Astrocyte (in vitro differentiated cells and primary cell): Measurements from ENCODE around the gene MCUB. TPM values are rescaled to one million over a fixed set of nuclear protein-coding genes. Genes with fewer than 3 reads are reported as not detected.
A peak's percentile ranks its signal among the peaks of the same experiment; 100 is the strongest.

Experiments used
- DNase-seq: peaks from one replicate; pipeline ENCODE4 v3.0.0-alpha.2; 2010; ENCODE audit warnings: low read depth
- FAIRE-seq: peaks from 2 replicates; lab custom pipeline; 2011; peaks lifted over from hg19 to GRCh38; lab: Jason Lieb, UNC
- H2AFZ ChIP-seq: 2 replicates; pipeline ENCODE4 v1.6.0; 2012; ENCODE audit warnings: low read depth, low read length, inconsistent platforms
- H3K27ac ChIP-seq: 2 replicates; pipeline ENCODE4 v1.5.1; 2011; ENCODE audit warnings: low read depth, low read length, inconsistent platforms
- H3K27me3 ChIP-seq: 2 replicates; pipeline ENCODE4 v1.6.0; 2011; ENCODE audit warnings: low read length, inconsistent platforms; ENCODE audit not compliant: insufficient read depth
- H3K36me3 ChIP-seq: 2 replicates; pipeline ENCODE4 v1.5.1; 2011; ENCODE audit warnings: low read length, inconsistent platforms; ENCODE audit not compliant: insufficient read depth
- H3K4me1 ChIP-seq: 2 replicates; pipeline ENCODE4 v1.5.1; 2011; ENCODE audit warnings: low read length, inconsistent platforms; ENCODE audit not compliant: insufficient read depth
- H3K4me2 ChIP-seq: 2 replicates; pipeline ENCODE4 v1.6.0; 2012; ENCODE audit warnings: low read length, inconsistent platforms
- H3K4me3 ChIP-seq: 2 replicates; pipeline ENCODE4 v1.5.1; 2011; ENCODE audit warnings: low read depth, mild to moderate bottlenecking, low read length, inconsistent platforms; ENCODE audit not compliant: insufficient read depth
- H3K79me2 ChIP-seq: 2 replicates; pipeline ENCODE4 v1.6.0; 2012; ENCODE audit warnings: mild to moderate bottlenecking, low read length, inconsistent platforms; ENCODE audit not compliant: insufficient read depth
- H3K9ac ChIP-seq: 2 replicates; pipeline ENCODE4 v1.6.0; 2012; ENCODE audit warnings: mild to moderate bottlenecking, low read length, inconsistent platforms
- H3K9me3 ChIP-seq: 2 replicates; pipeline ENCODE4 v1.5.1; 2012; ENCODE audit warnings: low read depth, mild to moderate bottlenecking, low read length, inconsistent platforms; ENCODE audit not compliant: insufficient read depth
- H4K20me1 ChIP-seq: 2 replicates; pipeline ENCODE4 v1.6.0; 2012; ENCODE audit warnings: low read length, inconsistent platforms; ENCODE audit not compliant: insufficient read depth
- H3K27ac Mint-ChIP-seq: one replicate; pipeline ENCODE4 v1.8.0; 2021; ENCODE audit warnings: mild to moderate bottlenecking, mixed read lengths; ENCODE audit not compliant: unreplicated experiment
- H3K27me3 Mint-ChIP-seq: one replicate; pipeline ENCODE4 v1.8.0; 2021; ENCODE audit warnings: low read depth, mixed read lengths; ENCODE audit not compliant: unreplicated experiment
- H3K36me3 Mint-ChIP-seq: one replicate; pipeline ENCODE4 v1.8.0; 2021; ENCODE audit warnings: low read depth, mixed read lengths; ENCODE audit not compliant: unreplicated experiment
- H3K4me1 Mint-ChIP-seq: one replicate; pipeline ENCODE4 v1.8.0; 2021; ENCODE audit warnings: low read depth, mixed read lengths; ENCODE audit not compliant: unreplicated experiment
- H3K4me3 Mint-ChIP-seq: one replicate; pipeline ENCODE4 v1.8.0; 2021; ENCODE audit warnings: mild to moderate bottlenecking, moderate library complexity, mixed read lengths; ENCODE audit not compliant: unreplicated experiment
- H3K9me3 Mint-ChIP-seq: one replicate; pipeline ENCODE4 v1.8.0; 2021; ENCODE audit warnings: mild to moderate bottlenecking, mixed read lengths; ENCODE audit not compliant: unreplicated experiment
- CTCF ChIP-seq: IDR thresholded peaks from 2 replicates; pipeline ENCODE4 v1.5.1; 2011; ENCODE audit warnings: low read depth, mild to moderate bottlenecking, inconsistent platforms, low read length, moderate library complexity; ENCODE audit not compliant: insufficient read depth
- EZH2 ChIP-seq: IDR thresholded peaks from 2 replicates; pipeline ENCODE4 v1.6.1; 2012; ENCODE audit warnings: mild to moderate bottlenecking, low read length, inconsistent platforms; ENCODE audit not compliant: insufficient read depth
- total RNA-seq: library from RNA; stranded (reverse); gene quantifications from 2 replicates; pipeline ENCODE4 v1.2.1, GENCODE V29; 2021

MCUB gene
- total RNA-seq, 1 donor from 2014 or later: 12.6 TPM

GRCh38 chr4:109702950-109703663 is 143.1 kb downstream of the MCUB start, which contains the start of gene CASP6:
TSS of gene CASP6 (minus strand) at chr4:109703445. CDS start at chr4:109703395, 50 bp downstream.
- no peaks in the 10 kb centered on the region for H3K36me3 Mint-ChIP-seq
- peak within 1 kb of the TSS; percentile 93 for H3K4me3 Mint-ChIP-seq
- peak within 1 kb of the TSS; percentile 97 for H3K4me2 ChIP-seq
- H3K27ac Mint-ChIP-seq: peak within 1 kb of the TSS; percentile 76
- peak within 1 kb of the TSS; percentile 82 for H3K4me3 ChIP-seq
- peaks cover 6% of the 10 kb centered on the region for H3K4me1 Mint-ChIP-seq
- peak within 1 kb of the TSS; percentile 81 for H3K9ac ChIP-seq
- TF ChIP-seq CTCF (peak; percentile 37), EZH2 (no peak)
- no peaks in the 10 kb centered on the region for H3K36me3 ChIP-seq
- H3K9me3 ChIP-seq: no peaks in the 10 kb centered on the region
- H3K27me3 Mint-ChIP-seq: no peaks in the 10 kb centered on the region
- DNase-seq: peak; percentile 54
- H4K20me1 ChIP-seq: no peaks in the 10 kb centered on the region
- peaks cover 22% of the 10 kb centered on the region for H3K79me2 ChIP-seq
- H3K27me3 ChIP-seq: no peaks in the 10 kb centered on the region
- no peak for FAIRE-seq
- no peaks in the 10 kb centered on the region for H3K4me1 ChIP-seq
- H3K9me3 Mint-ChIP-seq: no peaks in the 10 kb centered on the region
- H2AFZ ChIP-seq: peak within 1 kb of the TSS; percentile 94
- peak within 1 kb of the TSS; percentile 57 for H3K27ac ChIP-seq

GRCh38 chr4:109703664-109704361 is 143.8 kb downstream of the MCUB start:
- peak overlapping the region; percentile 81 for H3K9ac ChIP-seq
- H3K36me3 ChIP-seq: no peaks in the 10 kb centered on the region
- Mint-ChIP-seq H3K4me3 (peak overlapping the region; percentile 93), H3K27ac (no peak overlapping the region), H3K27me3 (no peaks in the 10 kb centered on the region), H3K36me3 (no peaks in the 10 kb centered on the region), H3K9me3 (no peaks in the 10 kb centered on the region), H3K4me1 (peaks cover 6% of the 10 kb centered on the region)
- no peaks in the 10 kb centered on the region for H3K9me3 ChIP-seq
- no peaks in the 10 kb centered on the region for H4K20me1 ChIP-seq
- H3K4me2 ChIP-seq: peak overlapping the region; percentile 97
- TF ChIP-seq EZH2: no peak
- no peak for TF ChIP-seq CTCF
- DNase-seq (no peak), FAIRE-seq (no peak)
- peak overlapping the region; percentile 9 for H3K27ac ChIP-seq
- no peaks in the 10 kb centered on the region for H3K4me1 ChIP-seq
- peak overlapping the region; percentile 94 for H2AFZ ChIP-seq
- peak overlapping the region; percentile 82 for H3K4me3 ChIP-seq
- H3K27me3 ChIP-seq: no peaks in the 10 kb centered on the region
- peaks cover 22% of the 10 kb centered on the region for H3K79me2 ChIP-seq
